ENCODE results near the gene TBC1D22A. TPM values are rescaled to one million over a fixed set of nuclear protein-coding genes. Genes with fewer than 3 reads are reported as not detected.
A peak's percentile ranks its signal among the peaks of the same experiment; 100 is the strongest.

TBC1D22A gene
- total and polyA plus RNA-seq, 4 experiments from 2014 or later: 20.6 to 49.2 (median 36.7) TPM

GRCh38 chr22:46806794-46807193 lies 44.3 kb downstream of the TBC1D22A start:
- peaks cover 20 to 47% of the 10 kb centered on the region in 2 donors for H3K36me3 Mint-ChIP-seq
- POLR2A ChIA-PET (ENCODE audit: partially characterized antibody): interaction anchor here (0.6 kb wide), 1 partner anchor 118 kb away, joined by 3 read pairs; no protein-coding TSS in a partner anchor

GRCh38 chr22:46807458-46807857 lies 45.0 kb downstream of the TBC1D22A start:
- H3K36me3 ChIP-seq (ENCODE audit: insufficient read depth, low read length): peaks cover 5% of the 10 kb centered on the region
- no peak overlapping the region for H3K4me3 ChIP-seq (ENCODE audit: low read length in 2 of 2)
- H3K4me1 Mint-ChIP-seq: peaks cover 19 to 59% (median 28%) of the 10 kb centered on the region in 4 donors
- H3K4me1 ChIP-seq (ENCODE audit: insufficient read depth, low read length): peaks cover 16% of the 10 kb centered on the region
- ChIA-PET CTCF (ENCODE audit: partially characterized antibody) (interaction anchor here (11.2 kb wide), 1 partner anchor 49 kb away, joined by 233 read pairs; the partner anchor contains the start of gene TBC1D22A), POLR2A (ENCODE audit: partially characterized antibody) (no interaction called here)
- no peak overlapping the region for H3K27ac Mint-ChIP-seq
- H3K9me3 ChIP-seq (ENCODE audit: control insufficient read depth in 1 of 2, low read length in 2 of 2): no peaks in the 10 kb centered on the region
- no peaks in the 10 kb centered on the region for H3K27me3 Mint-ChIP-seq
- H3K4me3 Mint-ChIP-seq: no peak overlapping the region
- no peak overlapping the region for H3K27ac ChIP-seq (ENCODE audit: low read depth, low read length)
- intact Hi-C loops (cut with micrococcal nuclease): no loop called here
- no peaks in the 10 kb centered on the region for H3K9me3 Mint-ChIP-seq
- peaks cover 16 to 41% of the 10 kb centered on the region in 2 donors for H3K36me3 Mint-ChIP-seq
- H3K27me3 ChIP-seq (ENCODE audit: insufficient read depth, low read length): no peaks in the 10 kb centered on the region
- DNase-seq: no peak

More at GRCh38 chr22:46806794-46807193, 44.3 kb downstream of the TBC1D22A start:
- Mint-ChIP-seq H3K4me3 (peak overlapping the region in 6 of 8 donors; percentile 4 to 51 (median 15)), H3K4me1 (peaks cover 17 to 61% (median 34%) of the 10 kb centered on the region in 4 donors), H3K27me3 (no peaks in the 10 kb centered on the region), H3K27ac (peak overlapping the region in 4 of 7 donors; percentile 1 to 75 (median 25)), H3K9me3 (no peaks in the 10 kb centered on the region)
- Histone ChIP-seq H3K27me3 (ENCODE audit: insufficient read depth, low read length) (no peaks in the 10 kb centered on the region), H3K27ac (ENCODE audit: low read depth, low read length) (no peak overlapping the region), H3K4me3 (ENCODE audit: low read length in 2 of 2) (no peak overlapping the region), H3K36me3 (ENCODE audit: insufficient read depth, low read length) (peaks cover 5% of the 10 kb centered on the region), H3K9me3 (ENCODE audit: control insufficient read depth in 1 of 2, low read length in 2 of 2) (no peaks in the 10 kb centered on the region), H3K4me1 (ENCODE audit: insufficient read depth, low read length) (peaks cover 16% of the 10 kb centered on the region)
- DNase-seq: no peak
- intact Hi-C loops (cut with micrococcal nuclease): no loop called here
- CTCF ChIA-PET (ENCODE audit: partially characterized antibody): interaction anchor here (0.6 to 11.2 kb wide), 3 partner anchors 48 to 667 kb away, joined by 3 to 233 read pairs (median 3); partner anchors contain the start of gene TBC1D22A

- H3K9me3 Mint-ChIP-seq: no peaks in the 10 kb centered on the region
- peak overlapping the region in 1 of 8 donors; percentile 45 for H3K4me3 Mint-ChIP-seq
- Histone ChIP-seq H3K27ac (ENCODE audit: low read depth, low read length) (no peak overlapping the region), H3K4me3 (ENCODE audit: low read length in 2 of 2) (no peak overlapping the region), H3K4me1 (ENCODE audit: insufficient read depth, low read length) (peaks cover 8% of the 10 kb centered on the region), H3K9me3 (ENCODE audit: control insufficient read depth in 1 of 2, low read length in 2 of 2) (no peaks in the 10 kb centered on the region), H3K27me3 (ENCODE audit: insufficient read depth, low read length) (no peaks in the 10 kb centered on the region), H3K36me3 (ENCODE audit: insufficient read depth, low read length) (peaks cover 5% of the 10 kb centered on the region)
- H3K36me3 Mint-ChIP-seq: peaks cover 22 to 43% of the 10 kb centered on the region in 2 donors
- ChIA-PET CTCF (ENCODE audit: partially characterized antibody) (interaction anchor here (0.9 kb wide), 1 partner anchor 50 kb away, joined by 3 read pairs; no protein-coding TSS in a partner anchor), POLR2A (ENCODE audit: partially characterized antibody) (no interaction called here)
- intact Hi-C loops (cut with micrococcal nuclease): no loop called here
- H3K27me3 Mint-ChIP-seq: no peaks in the 10 kb centered on the region
- H3K4me1 Mint-ChIP-seq: peaks cover 18 to 43% (median 26%) of the 10 kb centered on the region in 4 donors
- H3K27ac Mint-ChIP-seq: peak overlapping the region in 1 of 7 donors; percentile 37
- no peak for DNase-seq
These were observed 46.9 kb downstream of the TBC1D22A start for GRCh38 chr22:46809153-46809885.

GRCh38 chr22:46810856-46811786 lies 48.7 kb downstream of the TBC1D22A start:
- intact Hi-C loops (cut with micrococcal nuclease): no loop called here
- Mint-ChIP-seq H3K27ac (peak overlapping the region in 2 of 7 donors; percentile 49 to 74), H3K9me3 (no peaks in the 10 kb centered on the region), H3K4me3 (no peak overlapping the region), H3K36me3 (peaks cover 32 to 46% of the 10 kb centered on the region in 2 donors), H3K27me3 (no peaks in the 10 kb centered on the region), H3K4me1 (peaks cover 24 to 39% (median 32%) of the 10 kb centered on the region in 4 donors)
- H3K4me3 ChIP-seq (ENCODE audit: low read length in 2 of 2): no peak overlapping the region
- H3K9me3 ChIP-seq (ENCODE audit: control insufficient read depth in 1 of 2, low read length in 2 of 2): no peaks in the 10 kb centered on the region
- peaks cover 4% of the 10 kb centered on the region for H3K36me3 ChIP-seq (ENCODE audit: insufficient read depth, low read length)
- peaks cover 8% of the 10 kb centered on the region for H3K4me1 ChIP-seq (ENCODE audit: insufficient read depth, low read length)
- no peaks in the 10 kb centered on the region for H3K27me3 ChIP-seq (ENCODE audit: insufficient read depth, low read length)
- CTCF ChIA-PET (ENCODE audit: partially characterized antibody): interaction anchor here (1.0 to 1.7 kb wide), 3 partner anchors 9 to 13 kb away, joined by 3 to 10 read pairs (median 6); no protein-coding TSS in a partner anchor
- no peak for DNase-seq
- H3K27ac ChIP-seq (ENCODE audit: low read depth, low read length): no peak overlapping the region
- POLR2A ChIA-PET (ENCODE audit: partially characterized antibody): no interaction called here

- no peaks in the 10 kb centered on the region for H3K9me3 ChIP-seq (ENCODE audit: control insufficient read depth in 1 of 2, low read length in 2 of 2)
- Mint-ChIP-seq H3K4me1 (peaks cover 21 to 35% (median 28%) of the 10 kb centered on the region in 4 donors), H3K27ac (no peak overlapping the region), H3K9me3 (no peaks in the 10 kb centered on the region), H3K27me3 (no peaks in the 10 kb centered on the region), H3K36me3 (peaks cover 34 to 43% of the 10 kb centered on the region in 2 donors), H3K4me3 (no peak overlapping the region)
- ChIA-PET CTCF (ENCODE audit: partially characterized antibody) (interaction anchor here (1.0 to 1.7 kb wide), 3 partner anchors 10 to 14 kb away, joined by 3 to 10 read pairs (median 6); no protein-coding TSS in a partner anchor), POLR2A (ENCODE audit: partially characterized antibody) (no interaction called here)
- no peak for DNase-seq
- peaks cover 1% of the 10 kb centered on the region for H3K4me1 ChIP-seq (ENCODE audit: insufficient read depth, low read length)
- H3K27me3 ChIP-seq (ENCODE audit: insufficient read depth, low read length): no peaks in the 10 kb centered on the region
- H3K4me3 ChIP-seq (ENCODE audit: low read length in 2 of 2): no peak overlapping the region
- no peak overlapping the region for H3K27ac ChIP-seq (ENCODE audit: low read depth, low read length)
- peaks cover 4% of the 10 kb centered on the region for H3K36me3 ChIP-seq (ENCODE audit: insufficient read depth, low read length)
- intact Hi-C loops (cut with micrococcal nuclease): no loop called here
These were observed 49.7 kb downstream of the TBC1D22A start for GRCh38 chr22:46812034-46812605.

- Mint-ChIP-seq H3K4me3 (no peak overlapping the region), H3K4me1 (peaks cover 22 to 37% (median 29%) of the 10 kb centered on the region in 4 donors)
- POLR2A ChIA-PET (ENCODE audit: partially characterized antibody): no interaction called here
These were observed 50.3 kb downstream of the TBC1D22A start for GRCh38 chr22:46812788-46813187.

More at GRCh38 chr22:46812788-46813187, 50.3 kb downstream of the TBC1D22A start:
- CTCF ChIA-PET (ENCODE audit: partially characterized antibody): interaction anchor here (1.4 to 1.7 kb wide), 2 partner anchors 14 to 55 kb away, joined by 3 to 6 read pairs; no protein-coding TSS in a partner anchor
- Mint-ChIP-seq H3K27me3 (no peaks in the 10 kb centered on the region), H3K9me3 (peaks cover 0 to 3% (median 0%) of the 10 kb centered on the region in 8 donors), H3K27ac (peak overlapping the region in 1 of 7 donors; percentile 24), H3K36me3 (peaks cover 35 to 43% of the 10 kb centered on the region in 2 donors)
- H3K36me3 ChIP-seq (ENCODE audit: insufficient read depth, low read length): peaks cover 4% of the 10 kb centered on the region
- no peak for DNase-seq
- no peaks in the 10 kb centered on the region for H3K27me3 ChIP-seq (ENCODE audit: insufficient read depth, low read length)
- H3K9me3 ChIP-seq (ENCODE audit: control insufficient read depth in 1 of 2, low read length in 2 of 2): no peaks in the 10 kb centered on the region
- no peak overlapping the region for H3K27ac ChIP-seq (ENCODE audit: low read depth, low read length)
- H3K4me3 ChIP-seq (ENCODE audit: low read length in 2 of 2): no peak overlapping the region
- intact Hi-C loops (cut with micrococcal nuclease): no loop called here
- H3K4me1 ChIP-seq (ENCODE audit: insufficient read depth, low read length): no peaks in the 10 kb centered on the region

Measured in CD4-positive, alpha-beta memory T cell (primary cell).